ENCODE data around the gene IKZF3. TPM values are rescaled to one million over a fixed set of nuclear protein-coding genes. Genes with fewer than 3 reads are reported as not detected.
"Not testable (repeated sequence)": the region's sequence is repeated elsewhere in the genome, so short reads cannot be mapped to it uniquely, and the experiment has no call there.

The IKZF3 gene
- total RNA-seq, 4 donors from 2014 or later: 1.8 to 2.8 (median 2.6) TPM

DNA sequence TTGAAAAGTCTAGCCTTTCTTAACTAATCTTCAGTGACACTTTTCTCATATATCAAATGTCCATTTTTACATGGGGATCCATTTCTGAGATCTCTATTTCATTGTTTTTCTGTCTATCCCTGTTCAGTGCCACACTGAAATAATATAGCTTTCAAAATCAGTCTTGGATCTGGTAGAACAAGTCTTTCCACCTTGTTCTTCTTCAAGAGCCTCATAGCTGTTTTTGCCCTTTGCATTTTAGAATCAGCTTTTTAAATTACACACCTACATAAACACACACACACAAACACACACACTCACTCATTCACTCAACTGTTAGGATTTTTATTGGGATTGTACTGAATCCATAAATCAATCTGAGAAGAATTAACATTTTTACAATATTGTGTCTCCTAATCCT, 35.1 kb upstream of the IKZF3 start:
- Histone ChIP-seq H3K27me3 (no peaks in the 10 kb centered on the region), H3K4me3 (replicated peaks in 1 of 3) (no peak overlapping the region), H3K9me3 (no peaks in the 10 kb centered on the region), H3K27ac (peak overlapping the region in 1 of 3 donors; percentile 72), H3K36me3 (no peaks in the 10 kb centered on the region), H3K4me1 (peaks cover 18 to 21% of the 10 kb centered on the region in 2 donors)
- DNase-seq: no peak
- intact Hi-C loops (cut with DNase I): no loop called here
- no peak for TF ChIP-seq POLR2A (IDR thresholded peaks at IDR 0.05)
- TF ChIP-seq, protein P1, sequence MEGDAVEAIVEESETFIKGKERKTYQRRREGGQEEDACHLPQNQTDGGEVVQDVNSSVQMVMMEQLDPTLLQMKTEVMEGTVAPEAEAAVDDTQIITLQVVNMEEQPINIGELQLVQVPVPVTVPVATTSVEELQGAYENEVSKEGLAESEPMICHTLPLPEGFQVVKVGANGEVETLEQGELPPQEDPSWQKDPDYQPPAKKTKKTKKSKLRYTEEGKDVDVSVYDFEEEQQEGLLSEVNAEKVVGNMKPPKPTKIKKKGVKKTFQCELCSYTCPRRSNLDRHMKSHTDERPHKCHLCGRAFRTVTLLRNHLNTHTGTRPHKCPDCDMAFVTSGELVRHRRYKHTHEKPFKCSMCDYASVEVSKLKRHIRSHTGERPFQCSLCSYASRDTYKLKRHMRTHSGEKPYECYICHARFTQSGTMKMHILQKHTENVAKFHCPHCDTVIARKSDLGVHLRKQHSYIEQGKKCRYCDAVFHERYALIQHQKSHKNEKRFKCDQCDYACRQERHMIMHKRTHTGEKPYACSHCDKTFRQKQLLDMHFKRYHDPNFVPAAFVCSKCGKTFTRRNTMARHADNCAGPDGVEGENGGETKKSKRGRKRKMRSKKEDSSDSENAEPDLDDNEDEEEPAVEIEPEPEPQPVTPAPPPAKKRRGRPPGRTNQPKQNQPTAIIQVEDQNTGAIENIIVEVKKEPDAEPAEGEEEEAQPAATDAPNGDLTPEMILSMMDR (IDR thresholded peaks at IDR 0.05): no peak

DNA sequence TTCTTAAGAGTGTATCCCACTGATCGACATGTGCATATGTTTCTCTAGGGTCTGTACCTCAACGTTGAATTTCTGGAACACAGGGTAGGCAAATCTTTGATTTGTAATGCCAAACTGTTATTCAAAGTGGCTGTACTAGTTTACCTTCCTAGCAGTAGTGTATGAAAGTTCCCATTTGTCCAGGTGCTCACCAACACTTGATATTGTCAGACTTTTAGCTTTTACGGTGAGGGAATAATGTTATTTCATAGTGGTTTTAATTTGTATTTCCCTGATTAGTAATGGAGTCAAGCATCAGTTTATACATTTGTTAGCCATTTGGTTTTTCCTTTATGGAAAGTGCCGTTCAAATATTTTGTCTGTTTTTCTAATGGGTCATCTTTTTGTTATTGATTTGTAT, 34.0 kb upstream of the IKZF3 start:
- no peak overlapping the region for H3K27ac ChIP-seq
- no peaks in the 10 kb centered on the region for H3K27me3 ChIP-seq
- no peak overlapping the region for H3K4me3 ChIP-seq (replicated peaks in 1 of 3)
- intact Hi-C loops (cut with DNase I): no loop called here
- 97 to 98% methylated on average over 4 of the region's 4 CpGs for WGBS, 2 donors
- H3K4me1 ChIP-seq: peaks cover 18 to 21% of the 10 kb centered on the region in 2 donors
- no peak for DNase-seq
- no peaks in the 10 kb centered on the region for H3K9me3 ChIP-seq
- TF ChIP-seq, protein P1 (IDR thresholded peaks at IDR 0.05): no peak
- TF ChIP-seq POLR2A (IDR thresholded peaks at IDR 0.05): no peak
- no peaks in the 10 kb centered on the region for H3K36me3 ChIP-seq

DNA sequence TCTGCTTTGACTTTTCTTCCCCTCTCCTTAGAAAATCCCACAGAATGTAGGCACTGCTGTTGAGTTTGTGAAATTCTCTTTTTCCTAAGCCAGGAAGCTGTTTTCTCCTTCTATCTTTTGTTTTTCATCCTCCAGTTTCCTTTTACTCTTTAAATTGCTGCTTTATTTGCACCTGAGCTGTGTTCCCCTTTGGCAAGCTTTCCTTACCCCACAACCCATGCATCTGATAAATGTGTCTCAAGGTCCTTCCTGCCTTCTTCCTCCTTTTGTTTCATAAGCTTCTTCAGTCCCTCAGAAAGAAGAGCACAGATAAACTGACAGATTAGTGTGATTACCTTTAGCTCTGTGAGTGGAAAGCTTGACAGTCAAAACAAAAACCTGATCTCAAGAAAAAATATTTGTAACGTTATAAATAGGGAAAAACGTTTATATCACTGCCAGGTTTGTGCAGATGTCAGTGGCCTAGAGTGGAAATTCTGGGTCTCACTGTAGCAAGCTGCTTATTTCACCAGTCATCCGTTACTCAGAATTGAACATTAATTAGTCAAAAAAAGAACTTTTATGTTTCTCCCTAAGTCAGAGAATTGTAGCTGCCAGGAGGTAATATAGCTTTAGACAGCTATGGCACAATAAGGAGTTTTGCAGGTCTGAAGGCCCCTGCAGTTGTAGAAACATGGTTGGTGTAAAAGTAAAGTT, 30.7 kb upstream of the IKZF3 start:
- WGBS, 2 donors: 11 to 24% methylated on average over 3 of the region's 3 CpGs
- Histone ChIP-seq H3K27ac (peak overlapping the region in 2 of 3 donors; percentile 5 to 54), H3K9me3 (no peaks in the 10 kb centered on the region), H3K36me3 (no peaks in the 10 kb centered on the region), H3K27me3 (no peaks in the 10 kb centered on the region), H3K4me1 (peaks cover 14 to 21% of the 10 kb centered on the region in 2 donors), H3K4me3 (replicated peaks in 1 of 3) (no peak overlapping the region)
- intact Hi-C loops (cut with DNase I): no loop called here
- no peak for TF ChIP-seq POLR2A (IDR thresholded peaks at IDR 0.05)
- TF ChIP-seq, protein P1 (IDR thresholded peaks at IDR 0.05): no peak
- no peak for DNase-seq

DNA sequence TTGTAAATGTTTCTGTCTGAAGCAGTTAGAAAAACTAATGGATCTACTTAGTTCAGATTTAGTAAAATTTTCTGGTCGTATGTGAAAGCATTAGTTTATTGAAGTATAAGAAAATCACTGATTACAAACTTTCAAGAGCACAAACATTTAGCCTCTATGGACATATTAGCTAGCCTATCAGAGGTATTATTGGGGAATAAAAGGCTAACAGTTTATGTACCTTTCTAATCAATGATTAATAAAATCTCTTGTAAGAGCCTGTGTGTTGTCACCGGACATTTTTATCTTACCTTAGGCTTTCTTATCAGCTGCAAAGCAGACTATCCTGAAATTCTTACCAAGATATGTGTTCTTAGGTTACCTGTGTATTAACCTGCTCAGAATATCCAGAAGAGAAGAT, 25.1 kb upstream of the IKZF3 start:
- H3K27me3 ChIP-seq: no peaks in the 10 kb centered on the region
- no peaks in the 10 kb centered on the region for H3K4me1 ChIP-seq
- no peaks in the 10 kb centered on the region for H3K36me3 ChIP-seq
- H3K27ac ChIP-seq: no peak overlapping the region
- WGBS, 2 donors: 42 to 89% methylated on average over 2 of the region's 2 CpGs
- no peaks in the 10 kb centered on the region for H3K9me3 ChIP-seq
- intact Hi-C loops (cut with DNase I): no loop called here
- no peak for DNase-seq
- H3K4me3 ChIP-seq (replicated peaks in 1 of 3): no peak overlapping the region
- no peak for TF ChIP-seq POLR2A (IDR thresholded peaks at IDR 0.05)
- TF ChIP-seq, protein P1 (IDR thresholded peaks at IDR 0.05): no peak

DNA sequence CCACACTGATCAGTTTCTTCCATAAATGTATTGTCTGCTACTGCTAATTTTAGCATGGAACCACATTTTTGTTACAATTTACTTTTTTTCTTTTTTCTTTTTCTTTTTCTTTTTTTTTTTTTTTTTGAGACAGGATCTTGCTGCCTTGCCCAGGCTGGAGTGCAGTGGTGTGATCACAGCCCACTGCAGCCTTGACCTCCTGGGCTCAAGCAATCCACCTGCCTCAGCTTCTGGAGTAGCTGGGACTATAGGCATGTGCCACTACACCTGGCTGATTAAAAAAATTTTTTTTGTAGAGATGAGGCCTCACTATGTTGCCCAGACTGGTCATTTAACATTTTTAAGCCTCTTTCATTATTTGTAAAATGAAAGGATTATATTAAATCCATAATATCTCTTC, 23.0 kb upstream of the IKZF3 start:
- no peak overlapping the region for H3K4me3 ChIP-seq (replicated peaks in 1 of 3)
- intact Hi-C loops (cut with DNase I): no loop called here
- H3K27me3 ChIP-seq: no peaks in the 10 kb centered on the region

DNA sequence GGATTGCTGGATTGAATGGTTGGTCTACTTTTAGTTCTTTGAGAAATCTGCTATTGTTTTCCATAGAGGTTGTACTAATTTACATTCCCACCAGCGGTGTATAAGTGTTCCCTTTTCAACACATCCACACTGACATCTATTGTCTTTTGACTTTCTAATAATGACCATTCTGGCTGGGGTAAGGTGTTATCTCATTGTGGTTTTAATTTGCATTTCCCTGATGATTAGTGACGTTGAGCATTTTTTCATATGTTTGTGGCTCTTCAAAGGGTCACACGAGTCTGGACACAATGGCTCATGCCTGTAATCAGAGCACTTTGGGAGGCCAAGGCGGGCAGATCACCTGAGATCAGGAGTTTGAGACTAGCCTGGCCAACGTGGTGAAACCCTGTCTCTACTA, 22.0 kb upstream of the IKZF3 start:
- WGBS, 2 donors: 82 to 87% methylated on average over 5 of the region's 5 CpGs
- H3K27ac ChIP-seq; DNase-seq; intact Hi-C loops (cut with DNase I); H3K4me3 ChIP-seq (replicated peaks in 1 of 3); H3K36me3 ChIP-seq; H3K9me3 ChIP-seq; H3K4me1 ChIP-seq; H3K27me3 ChIP-seq: not testable (repeated sequence)

More for the DNA sequence above, 23.0 kb upstream of the IKZF3 start:
- Histone ChIP-seq H3K9me3 (no peaks in the 10 kb centered on the region), H3K36me3 (no peaks in the 10 kb centered on the region), H3K27ac (no peak overlapping the region), H3K4me1 (no peaks in the 10 kb centered on the region)
- DNase-seq: no peak
- TF ChIP-seq, protein P1 (IDR thresholded peaks at IDR 0.05): no peak
- no peak for TF ChIP-seq POLR2A (IDR thresholded peaks at IDR 0.05)

All from thyroid gland (tissue), 4 donors.